CD4-positive, alpha-beta T cell (primary cell): Measurements from ENCODE around the gene LMO2. TPM values are rescaled to one million over a fixed set of nuclear protein-coding genes. Genes with fewer than 3 reads are reported as not detected.

Source experiments
- ATAC-seq: fragments of 200-7000 bp; cut with Tn5 transposase; one replicate; pipeline ENCODE4 v1.10.0; 2022; ENCODE audit warnings: mild to moderate bottlenecking; ENCODE audit not compliant: poor library complexity
- CTCF ChIA-PET: fragments of 350-600 bp; sonication (Branson Sonifier 250); formaldehyde crosslinking; loops from one replicate; lab custom pipeline; 2021; ENCODE audit warnings: antibody characterized with exemption, inconsistent platforms; lab: Charles Lee
- POLR2A ChIA-PET: fragments of 350-600 bp; sonication (Branson Sonifier 250); formaldehyde crosslinking; loops from one replicate; lab custom pipeline; 2021; ENCODE audit warnings: antibody characterized with exemption, inconsistent platforms; lab: Charles Lee
- DNase-seq, 14 experiments: peaks; one replicate each; pipeline ENCODE4 v3.0.0-alpha.2; 2013 to 2020; ENCODE audit warnings: mixed read lengths in 2 of 14
- H3K27ac ChIP-seq, 2 donors: one replicate each; pipeline versions ENCODE4 v1.5.1 to v1.7.0; 2013; ENCODE audit warnings: low read length in 2 of 2, low read depth in 1 of 2, mild to moderate bottlenecking in 1 of 2
- H3K27me3 ChIP-seq, 2 experiments: 1 replicate in 1 of 2; 2 replicates in 1 of 2; pipeline versions ENCODE4 v1.6.1 to v1.7.0; 2013; ENCODE audit warnings: low read length in 2 of 2, control low read depth in 1 of 2, mild to moderate bottlenecking in 1 of 2, moderate library complexity in 1 of 2; ENCODE audit not compliant: insufficient read depth in 2 of 2, control insufficient read depth in 1 of 2
- H3K36me3 ChIP-seq: one replicate; pipeline ENCODE4 v1.6.1; 2013; ENCODE audit warnings: low read length, control low read depth; ENCODE audit not compliant: insufficient read depth
- H3K4me1 ChIP-seq: one replicate; pipeline ENCODE4 v1.6.1; 2013; ENCODE audit warnings: low read length, control low read depth; ENCODE audit not compliant: insufficient read depth
- H3K4me3 ChIP-seq: one replicate; pipeline ENCODE4 v1.5.1; 2013; ENCODE audit warnings: mild to moderate bottlenecking, low read length, moderate library complexity
- H3K9me3 ChIP-seq, 2 experiments: 1 replicate in 1 of 2; 2 replicates in 1 of 2; pipeline versions ENCODE4 v1.6.1 to v1.7.0; 2013; ENCODE audit warnings: low read length in 2 of 2, mild to moderate bottlenecking in 2 of 2, control low read depth in 1 of 2, moderate library complexity in 1 of 2; ENCODE audit not compliant: control insufficient read depth in 1 of 2, insufficient read depth in 1 of 2
- H3K27ac Mint-ChIP-seq: one replicate; pipeline ENCODE4 v1.8.0; 2020; ENCODE audit warnings: mixed read lengths
- H3K27me3 Mint-ChIP-seq: one replicate; pipeline ENCODE4 v1.8.0; 2021; ENCODE audit warnings: mixed read lengths
- H3K36me3 Mint-ChIP-seq: one replicate; pipeline ENCODE4 v1.8.0; 2021; ENCODE audit warnings: low read depth, mixed read lengths
- H3K4me1 Mint-ChIP-seq: one replicate; pipeline ENCODE4 v1.8.0; 2021; ENCODE audit warnings: low read depth, mixed read lengths
- H3K4me3 Mint-ChIP-seq: one replicate; pipeline ENCODE4 v1.8.0; 2020; ENCODE audit warnings: mild to moderate bottlenecking, mixed read lengths
- H3K9me3 Mint-ChIP-seq: one replicate; pipeline ENCODE4 v1.8.0; 2020; ENCODE audit warnings: mixed read lengths
- CTCF ChIP-seq: fragments of 200-600 bp; IDR thresholded peaks from one replicate; pipeline ENCODE4 v1.8.0; 2022; ENCODE audit warnings: antibody characterized with exemption, mild to moderate bottlenecking
- intact Hi-C, 2 experiments: fragments of 100-400 bp; cut with DNase I in 1 of 2; cut with micrococcal nuclease in 1 of 2; formaldehyde crosslinking; loops; one replicate each; pipeline versions ENCODE4 v1.15.1 to v1.9.0; 2023 to 2025; cut with DNase I, micrococcal nuclease
- total RNA-seq, 174 experiments: library from RNA in 2 of 174; stranded (reverse) in 2 of 174; gene quantifications; one replicate each; pipeline ENCODE4 v1.2.3 and lab custom pipeline; 2021 to 2026

The LMO2 gene
- total RNA-seq, 2 experiments from 2014 or later = 0.61 to 0.80 TPM

DNA sequence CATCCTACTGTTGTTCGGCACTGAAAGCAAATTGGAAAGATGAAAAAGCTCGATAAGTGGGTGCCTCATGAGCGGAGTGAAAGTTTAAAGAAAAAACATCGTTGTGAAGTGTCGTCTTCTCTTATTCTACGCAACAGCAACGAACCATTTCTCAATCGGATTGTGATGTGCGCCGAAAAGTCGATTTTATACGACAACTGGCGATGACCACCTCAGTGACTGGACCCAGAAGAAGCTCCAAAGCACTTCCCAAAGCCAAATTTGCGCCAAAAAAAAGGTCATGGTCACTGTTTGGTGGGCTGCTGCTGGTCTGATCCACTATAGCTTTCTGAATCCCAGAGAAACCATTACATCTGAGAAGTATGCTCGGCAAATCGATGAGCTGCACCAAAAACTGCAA, 59.2 kb downstream of the LMO2 start:
- POLR2A ChIA-PET = no interaction called here
- H3K4me3 Mint-ChIP-seq = no peak overlapping the region

DNA sequence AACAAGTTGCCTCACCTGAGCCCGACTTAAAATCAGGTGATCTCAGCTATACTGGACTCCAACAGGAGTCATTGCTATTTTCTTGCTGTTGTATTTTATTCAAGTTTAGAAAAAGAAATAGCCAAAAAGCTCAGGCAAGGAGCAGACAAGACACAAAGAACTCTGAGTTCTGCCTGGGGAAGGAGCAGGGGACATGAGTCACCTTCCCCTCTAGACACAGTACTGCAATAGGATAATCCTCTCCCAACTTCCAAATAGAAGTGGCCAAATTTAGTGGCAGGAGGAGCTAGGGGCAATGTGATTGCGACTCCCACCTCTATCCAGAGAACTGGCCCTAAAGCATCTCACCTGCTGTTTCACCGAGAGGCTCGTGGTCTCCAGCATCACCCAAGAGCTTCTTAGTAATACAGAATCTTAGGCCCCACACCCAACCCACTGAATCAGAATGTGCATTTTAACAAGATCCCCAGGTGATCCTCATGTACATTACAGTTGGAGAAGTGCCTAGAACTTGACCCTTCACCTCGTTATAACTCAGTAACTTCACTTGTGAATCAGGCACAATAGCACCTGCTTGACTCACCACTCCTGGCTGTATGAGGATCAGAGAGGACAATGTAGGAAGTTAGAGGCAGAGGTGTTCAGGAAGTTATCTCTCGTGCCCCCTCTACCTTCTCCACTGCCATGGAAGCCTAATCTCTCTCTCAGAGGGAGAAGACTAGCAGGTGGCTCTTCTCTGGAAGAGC, 60.8 kb downstream of the LMO2 start:
- ChIA-PET CTCF (no interaction called here), POLR2A (no interaction called here)
- ATAC-seq (no peak), DNase-seq (no peak)
- Mint-ChIP-seq H3K9me3 (no peaks in the 10 kb centered on the region), H3K27ac (no peak overlapping the region), H3K4me1 (peaks cover 7% of the 10 kb centered on the region), H3K27me3 (peaks cover 73% of the 10 kb centered on the region), H3K4me3 (no peak overlapping the region), H3K36me3 (no peaks in the 10 kb centered on the region)
- Histone ChIP-seq H3K4me1 (peaks cover 11% of the 10 kb centered on the region), H3K27me3 (peaks cover 35 to 51% of the 10 kb centered on the region in 2 experiments), H3K9me3 (peaks cover 0 to 3% of the 10 kb centered on the region in 2 experiments), H3K36me3 (no peaks in the 10 kb centered on the region), H3K4me3 (no peak overlapping the region), H3K27ac (no peak overlapping the region)
- no peak for TF ChIP-seq CTCF
- intact Hi-C loops = no loop called here

More for the DNA sequence above, 59.2 kb downstream of the LMO2 start:
- no peaks in the 10 kb centered on the region for H3K36me3 Mint-ChIP-seq
- Histone ChIP-seq H3K36me3 (no peaks in the 10 kb centered on the region), H3K9me3 (peaks cover 0 to 3% of the 10 kb centered on the region in 2 experiments), H3K4me3 (no peak overlapping the region), H3K4me1 (peaks cover 11% of the 10 kb centered on the region), H3K27ac (no peak overlapping the region), H3K27me3 (peaks cover 28 to 36% of the 10 kb centered on the region in 2 experiments)
- peaks cover 7% of the 10 kb centered on the region for H3K4me1 Mint-ChIP-seq
- ATAC-seq (no peak), DNase-seq (no peak)
- H3K9me3 Mint-ChIP-seq = no peaks in the 10 kb centered on the region
- no peak for TF ChIP-seq CTCF
- peaks cover 60% of the 10 kb centered on the region for H3K27me3 Mint-ChIP-seq
- intact Hi-C loops = no loop called here
- CTCF ChIA-PET = no interaction called here
- no peak overlapping the region for H3K27ac Mint-ChIP-seq

GRCh38 chr11:33829430-33830141, 62.3 kb downstream of the LMO2 start:
- POLR2A ChIA-PET = no interaction called here
- H3K36me3 Mint-ChIP-seq = no peaks in the 10 kb centered on the region
- H3K9me3 Mint-ChIP-seq = no peaks in the 10 kb centered on the region
- intact Hi-C loops = loop anchor here (1.0 to 5.0 kb wide), 5 partner anchors 21 to 468 kb away; no protein-coding TSS in a partner anchor
- peaks cover 0 to 3% of the 10 kb centered on the region in 2 experiments for H3K9me3 ChIP-seq
- DNase-seq = peak; percentile 9 to 77 (median 48)
- no peak overlapping the region for H3K27ac ChIP-seq
- H3K36me3 ChIP-seq = no peaks in the 10 kb centered on the region
- TF ChIP-seq CTCF = peak; percentile 67
- H3K27ac Mint-ChIP-seq = no peak overlapping the region
- CTCF ChIA-PET = interaction anchor here (0.7 to 0.9 kb wide), 2 partner anchors 22 to 23 kb away, joined by 3 to 4 read pairs; no protein-coding TSS in a partner anchor
- H3K4me1 Mint-ChIP-seq = peaks cover 7% of the 10 kb centered on the region
- H3K4me3 ChIP-seq = peak overlapping the region; percentile 28
- peaks cover 69% of the 10 kb centered on the region for H3K27me3 Mint-ChIP-seq
- H3K27me3 ChIP-seq = peaks cover 35 to 54% of the 10 kb centered on the region in 2 experiments
- peaks cover 11% of the 10 kb centered on the region for H3K4me1 ChIP-seq
- peak overlapping the region; percentile 79 for H3K4me3 Mint-ChIP-seq
- peak; percentile 88 for ATAC-seq
